Calu3 (cell line): ENCODE measurements around the gene ABCC2. TPM values are rescaled to one million over a fixed set of nuclear protein-coding genes. Genes with fewer than 3 reads are reported as not detected.

Experiments
- BruUV-seq: library from RNA; stranded (reverse); fragments of 400-500 nt; replicated peaks from 2 replicates; lab custom pipeline; 2021; lab: Mats Ljungman, UMichigan
- CTCF ChIA-PET: fragments of 300-600 bp; sonication (Branson Sonifier 250); formaldehyde crosslinking; loops from one replicate; lab custom pipeline; 2022; ENCODE audit warnings: antibody characterized with exemption; lab: Charles Lee
- DNase-seq: peaks from one replicate; pipeline ENCODE4 v3.0.0; 2022
- H3K27ac Mint-ChIP-seq: one replicate; pipeline ENCODE4 v1.8.0; 2022; ENCODE audit warnings: mixed read lengths; ENCODE audit not compliant: unreplicated experiment
- H3K27me3 Mint-ChIP-seq: one replicate; pipeline ENCODE4 v1.8.0; 2022; ENCODE audit warnings: mixed read lengths; ENCODE audit not compliant: unreplicated experiment
- H3K36me3 Mint-ChIP-seq: one replicate; pipeline ENCODE4 v1.8.0; 2022; ENCODE audit warnings: mild to moderate bottlenecking, moderate library complexity, mixed read lengths; ENCODE audit not compliant: insufficient read depth, unreplicated experiment
- H3K4me1 Mint-ChIP-seq: one replicate; pipeline ENCODE4 v1.8.0; 2022; ENCODE audit warnings: mild to moderate bottlenecking, low read depth, mixed read lengths; ENCODE audit not compliant: unreplicated experiment
- H3K4me3 Mint-ChIP-seq: one replicate; pipeline ENCODE4 v1.8.0; 2022; ENCODE audit warnings: mild to moderate bottlenecking, low read depth, moderate library complexity, mixed read lengths; ENCODE audit not compliant: unreplicated experiment
- H3K9me3 Mint-ChIP-seq: one replicate; pipeline ENCODE4 v1.8.0; 2022; ENCODE audit warnings: low read depth, mixed read lengths; ENCODE audit not compliant: unreplicated experiment
- CTCF ChIP-seq: fragments of 200-600 bp; IDR thresholded peaks from one replicate; pipeline ENCODE4 v1.8.0; 2022; ENCODE audit warnings: antibody characterized with exemption; ENCODE audit not compliant: unreplicated experiment
- intact Hi-C: fragments of 100-400 bp; cut with micrococcal nuclease; formaldehyde crosslinking; loops from one replicate; pipeline ENCODE4 v1.10.0; 2022; ENCODE audit not compliant: unreplicated experiment
- total RNA-seq: library from RNA; stranded (reverse); gene quantifications from 2 replicates; pipeline ENCODE4 v1.2.3, GENCODE V29; 2022

Gene ABCC2
- total RNA-seq, 1 experiment from 2014 or later: 1.8 TPM

GRCh38 chr10:99874341-99875085 lies 92.1 kb downstream of the ABCC2 start:
- H3K4me1 Mint-ChIP-seq: no peaks in the 10 kb centered on the region
- H3K27ac Mint-ChIP-seq: no peak overlapping the region
- DNase-seq: no peak
- no peaks in the 10 kb centered on the region for H3K9me3 Mint-ChIP-seq
- H3K27me3 Mint-ChIP-seq: no peaks in the 10 kb centered on the region
- no TSS peak for BruUV-seq
- no peak overlapping the region for H3K4me3 Mint-ChIP-seq
- CTCF ChIA-PET: no interaction called here
- intact Hi-C loops: no loop called here
- peaks cover 44% of the 10 kb centered on the region for H3K36me3 Mint-ChIP-seq
- no peak for TF ChIP-seq CTCF

DNA sequence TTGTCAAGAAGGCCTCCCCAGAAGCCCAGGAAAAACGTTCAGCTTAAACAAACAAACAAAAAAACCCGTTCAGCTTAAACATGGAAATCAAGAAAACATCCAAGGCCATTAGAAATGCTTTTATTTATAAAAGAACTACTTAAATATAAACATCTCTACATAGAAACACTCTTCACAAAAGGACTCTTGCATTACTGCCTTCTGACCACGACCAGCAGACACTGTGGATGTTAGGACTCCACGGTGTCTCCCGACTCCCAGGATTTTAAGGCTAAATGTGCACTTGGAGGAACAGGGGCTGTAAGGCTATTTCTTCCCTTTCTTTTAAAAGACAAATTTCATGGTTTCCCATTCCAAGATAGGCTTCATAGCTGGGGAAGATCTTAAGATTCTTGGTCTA lies 93.0 kb downstream of the ABCC2 start:
- Mint-ChIP-seq H3K4me3 (no peak overlapping the region), H3K4me1 (no peaks in the 10 kb centered on the region), H3K36me3 (peaks cover 44% of the 10 kb centered on the region), H3K27me3 (no peaks in the 10 kb centered on the region), H3K27ac (no peak overlapping the region), H3K9me3 (no peaks in the 10 kb centered on the region)
- CTCF ChIA-PET: no interaction called here
- intact Hi-C loops: no loop called here
- DNase-seq: no peak
- no TSS peak for BruUV-seq
- TF ChIP-seq CTCF: no peak

GRCh38 chr10:99880080-99880835 lies 97.8 kb downstream of the ABCC2 start:
- BruUV-seq: no TSS peak
- CTCF ChIA-PET: no interaction called here

GRCh38 chr10:99881371-99881770 lies 98.9 kb downstream of the ABCC2 start:
- CTCF ChIA-PET: no interaction called here
- H3K36me3 Mint-ChIP-seq: peaks cover 50% of the 10 kb centered on the region
- BruUV-seq: no TSS peak

More at GRCh38 chr10:99880080-99880835, 97.8 kb downstream of the ABCC2 start:
- Mint-ChIP-seq H3K9me3 (no peaks in the 10 kb centered on the region), H3K27ac (no peak overlapping the region), H3K27me3 (no peaks in the 10 kb centered on the region), H3K4me3 (no peak overlapping the region), H3K4me1 (no peaks in the 10 kb centered on the region), H3K36me3 (peaks cover 53% of the 10 kb centered on the region)
- intact Hi-C loops: no loop called here
- no peak for DNase-seq
- no peak for TF ChIP-seq CTCF

More at GRCh38 chr10:99881371-99881770, 98.9 kb downstream of the ABCC2 start:
- Mint-ChIP-seq H3K27ac (no peak overlapping the region), H3K4me3 (no peak overlapping the region), H3K4me1 (no peaks in the 10 kb centered on the region), H3K27me3 (no peaks in the 10 kb centered on the region), H3K9me3 (no peaks in the 10 kb centered on the region)
- intact Hi-C loops: no loop called here
- no peak for DNase-seq
- no peak for TF ChIP-seq CTCF
